ENCODE results near the gene MYCT1. TPM values are rescaled to one million over a fixed set of nuclear protein-coding genes. Genes with fewer than 3 reads are reported as not detected.

Gene MYCT1
- total RNA-seq, 1 experiment from 2014 or later: 0.17 TPM

DNA sequence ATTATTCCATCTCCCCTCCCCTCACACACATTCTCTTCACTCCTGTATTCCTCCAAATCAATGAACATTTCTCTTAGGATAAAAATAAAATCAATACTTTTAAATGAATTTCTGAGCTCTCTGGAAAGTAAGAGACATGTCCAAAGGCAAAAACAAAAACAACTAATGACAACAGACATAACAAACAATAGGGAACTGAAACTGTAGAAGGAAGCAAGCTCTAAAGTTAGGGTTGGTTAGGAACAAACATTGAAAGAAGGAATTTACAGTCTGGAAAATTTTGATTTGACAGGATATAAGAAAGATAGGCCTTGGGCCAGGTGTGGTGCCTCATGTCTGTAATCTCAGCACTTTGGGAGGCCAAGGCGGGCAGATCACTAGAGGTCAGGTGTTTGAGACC lies 17.5 kb upstream of the MYCT1 start:
- H3K4me3 Mint-ChIP-seq: no peak overlapping the region
- Histone ChIP-seq H2AFZ (ENCODE audit: low read length) (no peak overlapping the region), H2BK12ac (ENCODE audit: insufficient read length, low read depth, low read length) (no peak overlapping the region), H3K23me2 (ENCODE audit: insufficient read length, low read depth, low read length, poor library complexity, severe bottlenecking) (no peaks in the 10 kb centered on the region), H3K56ac (ENCODE audit: insufficient read length, low read depth, low read length) (no peak overlapping the region), H4K8ac (replicated peaks; ENCODE audit: insufficient read length, low read depth, low read length) (no peak overlapping the region), H2BK15ac (ENCODE audit: low read depth, low read length) (no peak overlapping the region), H2BK5ac (ENCODE audit: insufficient read length, low read length) (no peak overlapping the region), H3K27ac (ENCODE audit: insufficient read length, low read depth, low read length) (no peak overlapping the region), H4K91ac (ENCODE audit: insufficient read length, low read depth, low read length) (no peak overlapping the region), H3K9me3 (ENCODE audit: control insufficient read depth, low read depth, low read length) (no peaks in the 10 kb centered on the region), H3K4me2 (ENCODE audit: insufficient read depth, insufficient read length, low read length) (no peak overlapping the region), H3K18ac (ENCODE audit: insufficient read length, low read depth, low read length) (no peak overlapping the region), H2BK20ac (ENCODE audit: low read depth, low read length, poor library complexity, severe bottlenecking) (no peak overlapping the region), H3K4ac (ENCODE audit: low read depth, low read length) (no peak overlapping the region), H3K79me1 (ENCODE audit: insufficient read depth, low read depth, low read length, poor library complexity, severe bottlenecking) (no peaks in the 10 kb centered on the region), H3K14ac (ENCODE audit: insufficient read depth, low read length) (no peak overlapping the region), H4K5ac (ENCODE audit: insufficient read length, low read depth, low read length) (no peak overlapping the region), H3K79me2 (ENCODE audit: insufficient read depth, low read length) (no peaks in the 10 kb centered on the region), H3T11ph (ENCODE audit: low read length) (no peak overlapping the region), H2BK120ac (ENCODE audit: low read depth, low read length, poor library complexity, severe bottlenecking) (no peak overlapping the region), H3K27me3 (ENCODE audit: insufficient read depth, low read length) (no peaks in the 10 kb centered on the region), H4K20me1 (ENCODE audit: control insufficient read depth, insufficient read depth, insufficient read length) (no peaks in the 10 kb centered on the region), H2AK5ac (ENCODE audit: insufficient read length, low read length) (no peak overlapping the region), H3K9ac (ENCODE audit: extremely low read depth, insufficient read length, low read length) (no peak overlapping the region), H3K23ac (ENCODE audit: insufficient read length, low read depth, low read length) (no peak overlapping the region), H3K4me1 (ENCODE audit: insufficient read depth, low read length) (peaks cover 10% of the 10 kb centered on the region)
- no peaks in the 10 kb centered on the region for H3K9me3 Mint-ChIP-seq
- WGBS (ENCODE audit: extremely low coverage, insufficient read length, low lambda C conversion rate): no CpG with 5 or more reads among the region's 1 CpG
- no peak for DNase-seq
- no peak for TF ChIP-seq CTCF (conservative IDR thresholded peaks at IDR 0.05)
- H3K4me1 Mint-ChIP-seq: peaks cover 32 to 41% of the 10 kb centered on the region in 2 experiments
- H3K36me3 Mint-ChIP-seq (ENCODE audit: insufficient read depth in 1 of 3, low read depth in 3 of 3): no peaks in the 10 kb centered on the region
- H3K27ac Mint-ChIP-seq: peak overlapping the region in 1 of 3 experiments; percentile 94; a peak in 1 of 7 replicates
- no peaks in the 10 kb centered on the region for H3K27me3 Mint-ChIP-seq (ENCODE audit: low read depth)
